Measurements from ENCODE around the gene ASTN2.

The ASTN2 gene

GRCh38 chr9:116453785-116454184 lies 961.1 kb downstream of the ASTN2 start:
- no peak for DNase-seq (ENCODE audit: low spot score)

- DNase-seq (ENCODE audit: low spot score) = no peak
Measured at GRCh38 chr9:116452634-116453033, 962.2 kb downstream of the ASTN2 start.

- DNase-seq (ENCODE audit: low spot score) = no peak
Measured at GRCh38 chr9:116452227-116452626, 962.6 kb downstream of the ASTN2 start.

GRCh38 chr9:116451500-116452115 lies 963.2 kb downstream of the ASTN2 start:
- no peak for DNase-seq (ENCODE audit: low spot score)

DNA sequence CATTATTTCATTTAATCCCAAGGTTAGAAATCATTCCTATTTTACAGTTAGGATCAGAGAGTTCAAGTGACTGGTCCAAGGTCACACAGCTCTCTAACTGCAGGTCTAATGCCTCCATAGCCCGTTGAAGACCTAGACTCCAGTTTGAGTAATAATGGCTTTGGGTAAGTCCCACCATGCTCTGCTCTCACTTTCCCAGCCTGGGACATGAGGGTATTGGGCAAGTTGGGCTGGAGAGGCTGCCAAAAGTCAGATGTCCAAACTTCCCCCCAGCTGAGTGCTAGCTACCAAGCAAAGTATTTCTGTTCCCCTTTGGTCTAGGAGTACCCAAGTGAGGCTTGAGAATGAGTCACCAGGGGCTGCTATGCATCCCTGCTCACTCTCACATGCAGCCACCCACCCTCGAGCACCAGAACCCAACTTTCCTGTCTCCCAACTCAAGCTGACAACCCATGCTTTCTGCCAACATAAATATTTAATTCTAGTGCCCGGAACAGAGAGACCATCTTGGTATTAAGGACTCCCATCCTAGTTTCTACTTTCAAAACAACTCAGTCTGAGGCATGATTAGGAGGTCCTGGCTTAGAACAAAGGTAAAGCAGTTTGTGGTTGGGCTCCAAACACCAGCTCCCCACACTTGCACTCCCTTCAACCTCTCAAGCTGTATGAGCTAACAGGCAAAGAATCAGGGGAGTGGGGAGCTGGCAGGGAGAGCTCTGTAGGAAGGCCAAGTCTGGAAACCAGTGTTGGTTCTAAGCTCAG lies 964.3 kb downstream of the ASTN2 start:
- DNase-seq (ENCODE audit: low spot score) = no peak

- no peak for DNase-seq (ENCODE audit: low spot score)
Measured at GRCh38 chr9:116449949-116450348, 964.9 kb downstream of the ASTN2 start.

DNA sequence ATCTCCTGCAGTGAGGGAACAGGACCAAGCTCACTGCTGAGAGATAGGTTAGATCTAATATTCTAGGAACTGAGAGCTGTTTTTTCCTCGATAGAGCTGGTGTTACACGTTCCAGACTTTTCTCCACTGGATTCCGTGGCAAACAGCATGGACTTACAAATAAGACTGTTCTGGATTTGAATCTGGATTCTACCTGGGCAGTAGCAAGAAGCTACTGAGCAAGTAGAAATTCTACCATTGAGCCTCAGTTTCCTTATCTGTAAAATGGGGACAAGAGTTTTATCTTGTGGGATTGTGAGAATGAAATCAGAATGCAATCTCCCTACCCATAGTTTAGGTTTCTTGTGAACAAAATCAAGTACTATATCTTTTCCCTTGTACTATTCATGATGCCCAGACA lies 966.4 kb downstream of the ASTN2 start:
- DNase-seq (ENCODE audit: low spot score) = no peak

GRCh38 chr9:116447934-116448333 lies 966.9 kb downstream of the ASTN2 start:
- DNase-seq (ENCODE audit: low spot score) = no peak

GRCh38 chr9:116442528-116442927 lies 972.3 kb downstream of the ASTN2 start:
- no peak for DNase-seq (ENCODE audit: low spot score)

DNA sequence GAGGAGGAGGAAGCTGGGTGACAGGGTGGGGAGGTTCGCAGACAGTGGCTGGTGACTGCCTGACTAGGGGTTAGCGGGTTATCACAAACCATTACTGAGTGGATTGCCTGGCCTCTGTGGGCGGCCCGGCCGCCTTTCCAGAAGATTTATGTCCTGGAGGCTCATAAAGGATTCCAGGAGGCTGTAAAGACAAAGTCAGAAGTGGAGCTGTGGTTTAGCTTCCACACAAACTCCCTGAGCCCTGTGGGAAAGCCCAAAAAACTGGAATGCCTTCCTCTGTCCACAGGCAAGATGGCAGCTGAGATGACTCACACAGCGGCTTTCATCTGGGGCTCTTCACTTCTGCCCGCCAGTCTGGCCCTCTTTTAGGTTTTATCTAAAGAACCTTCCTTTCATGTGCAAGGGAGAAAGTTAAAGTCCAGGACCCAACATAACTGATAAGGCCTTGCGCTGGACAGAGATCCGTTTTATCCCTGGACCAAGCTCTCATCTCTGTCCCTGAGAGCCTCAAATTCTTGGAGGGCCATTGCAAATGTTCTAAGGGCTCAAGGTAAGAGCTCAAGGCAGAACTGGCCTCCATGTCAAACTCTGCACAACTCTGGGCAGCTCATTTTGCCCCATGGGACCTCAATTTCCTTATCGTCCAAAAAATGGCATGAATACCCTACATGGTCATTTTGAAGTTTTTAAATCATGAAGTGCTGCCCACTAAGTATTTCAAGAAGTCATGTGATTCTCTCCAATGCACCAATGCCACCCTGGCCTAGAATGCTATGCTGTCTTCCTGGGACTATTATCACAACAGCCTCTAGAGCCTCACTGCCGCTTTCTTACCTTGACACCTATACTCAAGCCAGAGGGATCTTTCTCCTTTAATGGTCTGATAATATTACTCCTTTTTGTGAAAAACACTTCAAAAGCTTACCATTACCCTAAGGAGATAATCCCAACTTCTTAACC lies 977.2 kb downstream of the ASTN2 start:
- DNase-seq (ENCODE audit: low spot score) = no peak

- no peak for DNase-seq (ENCODE audit: low spot score)
Measured at GRCh38 chr9:116436121-116436520, 978.7 kb downstream of the ASTN2 start.

GRCh38 chr9:116435706-116436105 lies 979.2 kb downstream of the ASTN2 start:
- DNase-seq (ENCODE audit: low spot score) = no peak

DNA sequence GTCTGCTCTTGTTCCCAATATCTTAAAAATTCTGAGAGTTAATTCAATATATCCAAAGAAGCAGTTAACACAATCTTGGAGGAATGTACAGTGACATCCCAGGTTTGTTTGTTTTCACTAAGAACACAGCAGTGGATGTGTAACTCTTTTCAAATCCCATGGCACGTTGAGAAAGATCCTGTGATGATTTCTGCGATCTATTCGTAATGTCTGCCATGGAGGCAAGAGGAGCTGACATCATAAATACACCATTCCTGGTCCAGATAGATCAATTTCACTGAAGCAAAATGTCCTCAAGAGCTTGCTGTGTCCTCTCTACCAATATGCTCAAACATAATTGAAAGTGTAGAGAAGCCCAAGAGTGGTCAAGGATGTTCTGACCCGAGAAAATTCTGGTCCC lies 980.5 kb downstream of the ASTN2 start:
- DNase-seq (ENCODE audit: low spot score) = no peak

- no peak for DNase-seq (ENCODE audit: low spot score)
Measured at GRCh38 chr9:116432051-116432450, 982.8 kb downstream of the ASTN2 start.

- no peak for DNase-seq (ENCODE audit: low spot score)
Measured at GRCh38 chr9:116430849-116431248, 984.0 kb downstream of the ASTN2 start.

GRCh38 chr9:116425244-116425643 lies 989.6 kb downstream of the ASTN2 start:
- DNase-seq (ENCODE audit: low spot score) = no peak

GRCh38 chr9:116423149-116423548 lies 991.7 kb downstream of the ASTN2 start:
- no peak for DNase-seq (ENCODE audit: low spot score)

DNA sequence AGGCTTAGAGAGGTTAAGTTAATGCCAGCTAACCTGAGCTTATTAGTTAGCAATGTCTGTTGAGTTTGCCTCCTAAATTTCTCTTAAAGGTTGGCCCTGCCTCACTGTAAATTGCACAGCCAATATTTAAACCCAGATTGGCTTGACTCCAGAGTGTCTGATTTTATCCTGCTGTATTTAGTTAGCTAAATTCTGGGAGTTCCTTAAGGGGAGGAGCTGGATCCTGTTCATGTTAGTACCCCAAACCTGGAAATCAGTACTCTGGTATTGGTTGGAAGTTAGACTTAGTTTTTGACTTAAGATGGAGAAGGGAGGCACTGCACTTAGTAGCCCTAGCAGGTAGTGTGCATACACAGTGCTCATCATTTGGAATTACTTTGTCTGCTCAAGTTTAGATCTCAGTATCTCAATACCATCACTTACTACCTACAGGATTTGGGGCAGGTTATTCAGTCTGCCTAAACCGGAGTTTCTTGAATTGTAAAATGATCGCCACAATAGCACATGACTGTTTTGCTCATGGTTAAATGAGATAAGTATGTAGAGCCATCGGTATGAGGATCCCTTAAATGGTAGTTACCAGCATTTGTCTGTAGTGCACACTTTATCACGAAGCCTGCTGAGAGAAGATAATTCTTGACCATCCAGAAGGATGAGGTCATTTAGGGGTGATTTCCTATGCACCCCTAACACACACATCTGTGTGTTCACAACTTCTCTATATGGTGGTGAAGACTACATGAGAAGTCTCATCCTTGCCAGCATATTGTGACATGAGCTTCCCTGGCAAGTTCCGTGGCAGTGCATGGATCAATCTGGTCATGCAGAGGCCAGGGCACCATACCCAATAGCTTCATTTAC lies 992.5 kb downstream of the ASTN2 start:
- DNase-seq (ENCODE audit: low spot score) = no peak

DNA sequence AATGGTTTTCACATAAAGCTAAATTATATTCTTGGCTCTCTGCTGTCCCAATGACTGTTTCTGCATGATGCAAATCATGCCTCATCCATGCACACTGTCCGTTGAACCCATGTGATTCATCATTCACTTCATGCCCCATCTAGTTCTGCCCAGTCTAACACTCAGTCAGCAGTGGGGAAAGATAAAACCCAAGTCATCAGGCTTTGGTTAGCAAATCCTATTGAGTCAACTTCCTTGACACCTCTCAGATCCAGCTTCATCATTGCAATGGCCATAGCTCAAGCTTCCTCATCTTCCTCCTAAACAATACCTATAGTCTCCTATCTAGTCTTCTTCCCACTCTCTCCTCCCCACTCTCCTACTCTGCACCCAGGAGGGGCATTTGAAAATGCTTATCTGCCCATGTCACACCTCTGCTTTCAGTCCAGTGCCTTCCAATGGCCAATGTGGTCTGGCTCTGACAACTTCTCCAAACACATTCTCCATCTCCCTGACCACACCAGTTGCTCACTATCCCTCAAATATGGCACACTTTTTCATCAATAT lies 993.8 kb downstream of the ASTN2 start:
- DNase-seq (ENCODE audit: low spot score) = no peak

DNA sequence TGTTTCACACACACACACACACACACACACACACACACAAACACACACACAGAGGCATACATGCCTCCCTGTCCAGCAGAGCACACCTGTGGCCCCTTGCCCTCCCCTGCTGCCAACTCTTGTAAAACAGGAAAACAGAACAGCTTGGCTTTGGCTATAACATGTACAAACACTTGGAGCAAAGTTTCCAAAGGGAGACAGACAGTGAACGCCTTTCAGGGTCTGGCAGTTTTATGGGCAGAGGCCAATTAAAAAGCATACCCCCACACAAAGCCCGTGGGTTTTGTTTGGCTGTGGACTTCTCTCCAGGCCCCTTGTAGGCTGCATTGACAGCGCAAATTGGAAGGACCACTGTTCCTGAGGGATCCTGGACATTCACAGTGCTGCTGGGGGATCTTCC lies 995.7 kb downstream of the ASTN2 start:
- DNase-seq (ENCODE audit: low spot score) = no peak

DNA sequence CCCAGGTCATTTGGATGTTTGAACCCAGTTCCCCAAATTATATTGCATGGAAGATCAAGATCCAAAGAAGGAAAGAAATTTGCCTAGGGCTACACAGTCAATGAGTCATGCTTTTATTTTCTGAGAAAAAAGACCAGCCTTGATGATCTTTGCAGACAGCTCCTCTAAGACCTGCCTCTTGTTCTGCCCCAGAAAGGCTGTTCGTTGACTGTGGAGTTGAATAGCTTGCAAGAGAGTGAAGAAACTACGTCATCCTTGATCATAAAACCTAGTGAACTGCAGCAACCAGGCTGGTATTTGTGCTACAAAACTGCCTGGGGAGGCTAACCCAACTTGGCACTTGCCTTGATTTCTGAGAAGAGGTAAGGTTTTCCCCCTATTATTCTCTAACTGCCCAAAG lies 997.4 kb downstream of the ASTN2 start:
- no peak for DNase-seq (ENCODE audit: low spot score)

DNA sequence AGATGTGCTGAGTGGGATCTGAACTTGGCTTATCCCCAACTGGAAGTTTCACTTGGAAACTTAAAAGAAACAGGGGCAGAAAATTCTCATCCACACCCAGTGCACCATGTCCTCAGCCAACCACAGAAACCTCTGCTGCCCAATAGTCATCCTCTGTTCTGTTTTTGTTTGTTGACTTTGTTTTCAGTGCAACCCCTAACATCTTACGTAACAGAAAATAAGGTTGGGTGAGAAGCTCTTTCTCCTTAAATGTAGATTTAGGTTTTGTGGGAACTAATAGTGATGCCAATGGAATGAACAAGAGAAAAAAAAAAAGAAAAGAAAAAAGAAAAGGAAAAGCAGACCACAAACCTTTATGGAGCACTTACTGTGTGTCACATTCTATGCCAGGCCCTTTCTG lies 998.4 kb downstream of the ASTN2 start:
- no peak for DNase-seq (ENCODE audit: low spot score)

Data from D341Med (cell line).